Stimulated activated CD8-positive, alpha-beta memory T cell treated with anti-CD3 and anti-CD28 coated beads, Interleukin-2, amount 100 ng/mL, for 1 hour (primary cell): Measurements from ENCODE around the gene KPRP.

Experiments
- DNase-seq, 2 donors: peaks; one replicate each; pipeline ENCODE4 v3.0.0-alpha.2; 2020; ENCODE audit warnings: low read depth in 2 of 2

Gene KPRP

DNA sequence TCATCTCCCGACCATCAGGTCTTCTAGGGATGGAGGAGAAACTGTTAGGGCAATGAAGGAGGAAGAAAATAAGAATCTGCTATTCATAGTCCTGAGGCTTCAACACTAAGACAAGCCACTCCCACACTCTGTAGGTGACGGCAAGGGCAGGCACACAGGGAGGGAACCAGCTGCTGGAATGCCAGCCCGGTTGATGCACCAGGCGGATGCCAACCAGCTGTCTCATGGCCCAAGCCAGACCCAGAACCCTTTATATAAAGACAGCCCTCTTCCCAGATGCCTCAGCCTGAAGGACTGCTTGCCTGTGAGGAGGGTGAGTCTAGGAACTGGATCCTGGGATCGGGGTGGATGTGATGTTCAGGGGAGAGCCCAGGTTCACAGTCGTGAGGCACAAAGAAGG, at the start of gene KPRP:
Gene KPRP (plus strand): TSS at position 279 of the 400 bp plus-strand sequence. CDS start 1,564 bp downstream, outside the sequence.
- no peak for DNase-seq

DNA sequence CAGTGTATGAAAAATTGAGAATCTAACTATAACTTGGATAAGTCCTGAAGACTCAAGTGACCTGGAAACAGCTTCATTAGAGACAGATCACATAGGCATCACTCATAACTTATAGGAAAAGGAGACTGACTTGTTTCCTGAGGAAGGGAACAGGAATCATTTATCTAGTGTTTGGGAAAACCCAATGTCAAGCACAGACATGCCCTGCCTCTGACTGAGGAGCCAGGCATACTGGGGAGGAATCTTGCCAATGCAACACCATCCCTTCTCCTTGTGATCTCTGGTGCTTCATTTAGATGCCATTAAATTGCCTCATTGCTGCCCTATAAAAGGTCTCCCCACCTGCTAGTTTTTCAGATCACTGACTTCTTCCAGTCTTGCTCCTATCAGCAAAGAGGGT, 39.6 kb upstream of the KPRP start:
- DNase-seq = no peak

- DNase-seq = no peak
Observed at GRCh38 chr1:152725261-152725660, 32.6 kb upstream of the KPRP start.

GRCh38 chr1:152728986-152729385, 28.8 kb upstream of the KPRP start:
- no peak for DNase-seq

DNA sequence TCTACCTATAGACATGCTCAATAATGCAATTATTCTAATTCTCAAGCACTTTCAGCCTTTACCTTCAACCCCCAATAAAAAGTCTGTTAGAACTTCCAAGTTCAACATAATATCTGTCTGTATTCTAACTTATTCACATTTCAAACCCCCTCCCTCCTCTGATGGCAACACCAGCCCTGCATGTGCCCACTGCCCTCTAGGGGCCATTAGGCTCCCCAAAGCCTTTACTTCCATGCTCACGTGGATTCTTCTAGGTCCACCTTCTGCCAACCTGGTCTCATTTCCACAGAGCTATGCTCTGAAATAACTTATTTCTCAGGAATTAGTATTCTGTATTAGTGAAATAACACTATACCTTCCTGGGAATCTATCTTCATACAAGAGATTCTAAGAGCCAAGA, 22.2 kb upstream of the KPRP start:
- no peak for DNase-seq

DNA sequence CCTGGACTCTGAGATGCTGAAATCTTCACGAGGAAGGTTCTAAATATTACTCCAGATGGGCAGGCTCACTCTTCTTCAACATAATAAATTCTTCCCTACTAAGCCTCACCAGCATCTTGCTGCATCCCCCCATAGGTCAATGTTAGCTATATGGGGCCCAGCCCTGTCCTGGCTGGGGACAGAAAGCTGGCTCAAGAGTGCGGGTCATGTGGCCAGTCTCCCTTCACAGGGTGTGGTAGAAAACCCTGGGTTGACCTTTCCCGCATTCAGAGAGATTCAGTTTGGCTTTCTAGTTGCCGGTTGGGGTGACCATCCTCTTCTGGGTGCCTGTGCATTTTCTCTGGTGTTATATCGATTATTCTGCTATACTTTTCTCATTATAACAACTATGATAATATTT, 19.8 kb upstream of the KPRP start:
- DNase-seq = no peak

DNA sequence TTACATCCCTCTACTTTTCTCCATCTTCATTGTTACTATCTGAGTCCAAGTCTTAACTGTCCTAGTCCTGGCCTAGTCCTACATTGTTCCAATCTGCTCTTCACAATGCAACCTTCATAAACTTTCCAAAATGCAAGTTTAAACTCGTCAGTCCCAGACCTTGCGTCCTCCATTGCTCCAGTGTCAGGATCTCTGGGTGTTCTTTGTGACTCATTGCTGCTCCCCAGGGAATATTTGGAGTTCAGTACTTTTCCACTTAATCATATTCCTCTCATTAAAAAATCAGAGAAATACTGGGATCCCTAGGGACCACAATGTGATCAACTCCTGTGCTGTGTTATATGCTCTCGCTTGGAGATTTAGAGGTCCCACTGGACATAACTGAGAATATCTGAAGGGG, 18.0 kb upstream of the KPRP start:
- no peak for DNase-seq

DNA sequence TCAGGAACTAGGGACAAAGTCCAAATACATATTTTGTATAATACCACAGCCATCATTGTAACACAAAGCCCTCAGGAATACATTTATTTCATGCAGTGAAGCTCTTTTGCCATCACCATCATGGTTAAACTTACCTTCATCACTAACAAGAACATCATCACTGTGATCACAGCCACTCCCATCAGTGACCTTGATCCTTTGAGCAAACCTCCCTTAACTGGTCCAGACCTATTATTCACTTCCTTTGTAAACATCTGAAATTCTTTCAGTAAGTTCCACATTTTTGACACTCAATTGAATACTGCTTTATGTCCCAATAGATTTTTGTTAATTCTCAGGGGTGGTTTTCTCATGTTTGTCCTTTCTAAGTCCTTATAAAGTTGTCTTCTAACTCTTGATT, 16.2 kb upstream of the KPRP start:
- no peak for DNase-seq

DNA sequence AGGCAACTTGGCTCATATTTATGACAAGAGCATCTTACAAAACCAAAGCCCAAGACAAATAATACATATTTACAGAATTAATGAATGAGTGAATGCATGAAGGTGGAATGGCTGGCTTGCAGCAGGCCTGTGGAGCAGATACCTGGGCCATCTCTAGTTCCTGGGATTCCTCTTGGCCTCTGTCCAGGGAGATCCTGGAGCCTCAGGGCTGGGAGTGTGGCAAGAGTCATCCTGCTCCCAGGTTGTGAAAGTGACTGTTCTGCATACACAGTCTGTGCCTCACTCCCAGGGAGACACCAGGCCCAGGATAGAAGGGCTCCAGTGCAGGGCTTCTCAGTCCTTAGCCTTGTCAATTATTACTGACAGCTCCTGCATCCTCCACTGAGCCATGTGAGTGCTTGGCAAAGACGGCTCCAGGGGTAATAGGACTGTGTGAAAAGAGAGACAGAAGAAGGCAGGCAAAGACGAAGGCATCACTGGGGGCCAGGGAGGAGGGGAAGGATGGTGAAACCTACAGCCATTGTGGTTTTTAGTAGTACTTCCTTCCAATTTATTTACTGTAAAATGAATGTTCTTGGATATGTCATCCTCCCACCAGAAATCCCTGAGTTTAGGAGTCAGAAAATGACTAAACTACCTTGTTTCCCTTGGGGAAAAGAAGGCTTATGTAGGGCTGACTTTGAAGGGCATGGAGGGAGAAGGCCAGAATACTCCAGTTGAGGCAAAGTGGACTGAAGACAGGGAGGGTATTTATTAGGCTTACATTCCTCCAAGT, 14.3 kb upstream of the KPRP start:
- DNase-seq = no peak

- no peak for DNase-seq
Observed at GRCh38 chr1:152745289-152745704, 12.5 kb upstream of the KPRP start.

DNA sequence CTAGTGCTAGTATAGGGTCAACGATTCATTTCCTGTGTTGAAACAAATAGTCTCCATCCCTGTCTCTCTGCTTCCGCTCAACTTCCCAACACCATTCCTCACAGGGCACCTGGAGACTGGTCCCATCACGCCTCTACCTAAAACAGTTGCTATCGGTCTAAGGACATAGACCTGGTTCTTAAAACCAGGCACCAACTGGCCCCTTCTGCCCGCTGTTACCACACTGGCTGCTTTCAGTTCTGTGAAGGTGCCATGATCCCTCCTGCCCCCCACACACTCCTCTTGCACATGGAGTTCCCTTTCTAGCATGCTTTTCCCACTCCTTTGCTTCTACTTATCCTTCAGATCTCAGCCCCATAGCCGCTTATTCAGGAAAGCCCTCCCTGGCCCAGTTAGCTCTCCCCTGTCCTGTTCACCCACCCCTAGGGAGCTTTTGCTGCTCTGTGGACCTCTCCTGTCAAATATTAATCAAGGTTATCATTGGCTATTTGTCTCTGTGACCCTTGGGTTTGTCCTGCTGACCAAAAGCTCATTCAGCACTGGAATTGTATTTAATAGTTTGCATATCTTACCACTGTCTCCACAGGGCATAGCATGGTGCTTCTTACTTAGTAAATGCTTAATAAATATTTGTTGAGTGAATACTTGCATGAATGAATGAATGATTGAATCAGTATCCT, 11.9 kb upstream of the KPRP start:
- DNase-seq = no peak

GRCh38 chr1:152747831-152748230, 10.0 kb upstream of the KPRP start:
- no peak for DNase-seq

GRCh38 chr1:152752225-152752624, 5.6 kb upstream of the KPRP start:
- DNase-seq = no peak

GRCh38 chr1:152753586-152753985, 4.2 kb upstream of the KPRP start:
- no peak for DNase-seq

DNA sequence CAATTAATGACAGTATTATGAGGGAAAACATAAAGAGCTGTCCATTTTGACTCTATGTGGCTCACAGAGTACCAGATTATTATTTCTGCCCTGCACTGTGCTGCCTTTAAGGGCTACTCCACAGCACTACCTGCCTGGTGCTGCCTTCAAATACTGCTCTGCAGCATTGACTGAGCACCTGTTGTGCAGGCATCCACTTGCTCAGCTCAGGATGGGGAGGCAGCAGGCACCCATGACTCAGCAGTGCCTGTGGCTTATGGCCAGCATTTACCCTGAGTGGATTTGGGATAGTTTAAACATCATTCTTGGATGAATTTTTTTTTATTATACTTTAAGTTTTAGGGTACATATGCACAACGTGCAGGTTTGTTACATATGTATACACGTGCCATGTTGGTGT, 953 bp upstream of the KPRP start:
- DNase-seq = no peak

DNA sequence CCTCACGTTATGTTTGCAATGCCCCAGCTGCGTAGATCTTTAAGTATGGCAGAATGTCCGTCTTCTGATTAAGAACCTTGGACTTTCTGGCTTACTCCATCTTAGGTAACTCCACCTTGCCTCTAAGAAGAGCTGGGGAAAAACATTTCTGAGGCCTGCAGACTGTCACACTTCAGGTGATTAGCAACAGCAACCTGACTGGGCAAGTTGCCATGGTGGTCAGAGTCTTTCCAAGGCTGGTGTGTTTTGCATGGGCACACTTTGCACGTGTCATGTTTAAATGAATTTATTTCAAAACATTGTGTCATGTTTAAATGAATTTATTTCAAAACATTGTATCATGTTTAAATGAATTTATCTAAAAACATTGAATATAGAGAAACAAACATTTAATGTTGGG, 811 bp downstream of the KPRP start:
- DNase-seq = no peak

GRCh38 chr1:152759453-152760173, 1.8 kb downstream of the KPRP start:
- no peak for DNase-seq

GRCh38 chr1:152760551-152761190, 2.8 kb downstream of the KPRP start:
- DNase-seq = no peak

- no peak for DNase-seq
Observed at GRCh38 chr1:152761609-152762213, 3.9 kb downstream of the KPRP start.

DNA sequence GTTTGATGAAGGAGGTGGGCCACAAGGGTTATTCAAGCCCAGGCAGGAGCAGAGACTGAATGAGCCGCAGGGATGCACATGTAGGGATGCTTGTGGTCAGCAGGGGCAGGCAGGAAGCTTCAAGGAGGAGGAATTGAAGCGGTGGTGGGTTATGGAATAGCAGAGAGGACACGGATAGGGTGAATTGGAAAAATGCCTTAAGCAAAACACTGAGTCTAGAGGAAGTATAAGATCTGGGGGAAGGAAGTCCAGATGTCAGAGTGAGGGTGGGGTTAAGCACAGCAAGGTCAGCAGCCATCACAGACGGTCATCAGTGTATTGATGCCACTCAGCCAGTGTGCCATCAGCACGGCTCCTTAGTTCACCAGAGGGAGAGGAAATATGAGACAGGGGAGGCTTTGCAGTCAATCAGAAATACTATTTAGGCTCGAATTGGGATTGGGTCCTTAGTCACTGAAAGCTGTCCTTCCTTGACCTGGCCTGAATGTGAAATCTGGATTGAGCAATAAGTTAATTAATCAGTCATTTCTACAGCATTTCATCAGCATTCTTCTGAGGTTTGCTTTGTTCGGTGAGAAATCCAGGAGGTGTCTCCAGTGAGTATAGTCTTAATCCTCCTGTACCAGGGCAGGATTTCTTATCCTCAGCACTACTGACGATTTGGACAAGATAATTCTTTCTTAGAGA, 11.2 kb downstream of the KPRP start:
- DNase-seq = no peak

GRCh38 chr1:152770411-152770810, 12.6 kb downstream of the KPRP start:
- DNase-seq = no peak
